Prostate gland (tissue), 2 donors: Measurements from ENCODE around the gene PLEKHM1.

Experiments used
- POLR2AphosphoS5 ChIP-seq: sonication (generic); formaldehyde crosslinking; IDR thresholded peaks from one replicate; pipeline ENCODE4 v1.6.1; 2017; ENCODE audit warnings: antibody characterized with exemption
- TF ChIP-seq, protein P1 (sequence below), 4 experiments: fragments of 200-600 bp in 2 of 4; fragments of 450-650 bp in 2 of 4; sonication (generic) in 2 of 4; IDR thresholded peaks; 1 replicate in 3 of 4; 2 replicates in 1 of 4; pipeline ENCODE4 v1.5.1; 2016 to 2019; ENCODE audit warnings: antibody characterized with exemption in 4 of 4, mild to moderate bottlenecking in 2 of 4, moderate library complexity in 2 of 4

DNA sequence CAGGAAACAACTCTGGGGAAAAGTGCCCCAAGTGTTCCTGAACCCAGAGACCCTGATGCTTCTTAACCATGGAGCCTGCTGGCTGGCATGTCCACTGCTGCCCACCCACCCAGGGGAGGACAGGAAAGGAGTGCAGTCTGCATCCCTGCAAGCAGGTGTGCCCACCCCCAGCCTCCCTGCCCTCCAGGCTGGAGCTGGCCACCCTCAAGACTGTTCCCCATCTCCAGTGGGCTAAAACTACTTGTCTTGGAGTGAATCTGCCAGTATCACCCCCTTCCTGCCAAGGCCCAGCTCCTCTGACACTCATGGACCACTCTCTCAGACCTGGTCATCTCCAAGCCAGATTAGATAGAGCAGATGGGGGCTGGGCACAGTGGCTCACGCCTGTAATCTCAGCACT is 87.6 kb downstream of the PLEKHM1 start:
- no peak for TF ChIP-seq POLR2AphosphoS5
- TF ChIP-seq, protein P1, sequence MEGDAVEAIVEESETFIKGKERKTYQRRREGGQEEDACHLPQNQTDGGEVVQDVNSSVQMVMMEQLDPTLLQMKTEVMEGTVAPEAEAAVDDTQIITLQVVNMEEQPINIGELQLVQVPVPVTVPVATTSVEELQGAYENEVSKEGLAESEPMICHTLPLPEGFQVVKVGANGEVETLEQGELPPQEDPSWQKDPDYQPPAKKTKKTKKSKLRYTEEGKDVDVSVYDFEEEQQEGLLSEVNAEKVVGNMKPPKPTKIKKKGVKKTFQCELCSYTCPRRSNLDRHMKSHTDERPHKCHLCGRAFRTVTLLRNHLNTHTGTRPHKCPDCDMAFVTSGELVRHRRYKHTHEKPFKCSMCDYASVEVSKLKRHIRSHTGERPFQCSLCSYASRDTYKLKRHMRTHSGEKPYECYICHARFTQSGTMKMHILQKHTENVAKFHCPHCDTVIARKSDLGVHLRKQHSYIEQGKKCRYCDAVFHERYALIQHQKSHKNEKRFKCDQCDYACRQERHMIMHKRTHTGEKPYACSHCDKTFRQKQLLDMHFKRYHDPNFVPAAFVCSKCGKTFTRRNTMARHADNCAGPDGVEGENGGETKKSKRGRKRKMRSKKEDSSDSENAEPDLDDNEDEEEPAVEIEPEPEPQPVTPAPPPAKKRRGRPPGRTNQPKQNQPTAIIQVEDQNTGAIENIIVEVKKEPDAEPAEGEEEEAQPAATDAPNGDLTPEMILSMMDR (IDR thresholded peaks at IDR 0.05), result no peak
